NCI-H1105 treated with DMSO at 0.1 percent for 48 hours (cell line): Measurements from ENCODE around the gene CASK.

Experiments used
- DNase-seq: peaks from one replicate; lab custom pipeline; 2025; lab: John Stamatoyannopoulos, UW

Gene CASK

GRCh38 chrX:41923211-41923977 is at the start of gene CASK:
Gene CASK (minus strand): TSS chrX:41923554. CDS start chrX:41922988, 566 bp downstream.
- peak; percentile 83 for DNase-seq

DNA sequence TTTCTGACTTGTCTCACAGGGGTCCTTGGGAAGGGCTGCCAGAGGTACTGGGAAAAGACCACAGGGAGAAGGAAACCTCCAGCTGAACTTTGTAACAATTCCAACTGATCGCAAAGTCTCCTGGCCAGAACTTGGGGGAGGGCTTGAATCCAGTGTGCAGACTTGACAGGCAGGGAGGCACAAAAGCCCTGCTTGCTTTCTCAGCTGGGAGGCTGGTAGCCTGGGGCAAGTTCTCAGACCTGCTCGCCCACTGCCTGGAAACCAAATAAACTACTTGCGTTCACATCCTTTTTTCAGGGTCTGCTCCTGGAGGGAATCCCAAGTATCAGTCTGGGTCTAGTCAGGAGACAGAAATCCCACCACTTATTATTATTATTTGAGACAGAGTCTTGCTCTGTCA is 48.0 kb upstream of the CASK start:
- no peak for DNase-seq

GRCh38 chrX:41970419-41970818 is 47.1 kb upstream of the CASK start:
- DNase-seq: no peak

DNA sequence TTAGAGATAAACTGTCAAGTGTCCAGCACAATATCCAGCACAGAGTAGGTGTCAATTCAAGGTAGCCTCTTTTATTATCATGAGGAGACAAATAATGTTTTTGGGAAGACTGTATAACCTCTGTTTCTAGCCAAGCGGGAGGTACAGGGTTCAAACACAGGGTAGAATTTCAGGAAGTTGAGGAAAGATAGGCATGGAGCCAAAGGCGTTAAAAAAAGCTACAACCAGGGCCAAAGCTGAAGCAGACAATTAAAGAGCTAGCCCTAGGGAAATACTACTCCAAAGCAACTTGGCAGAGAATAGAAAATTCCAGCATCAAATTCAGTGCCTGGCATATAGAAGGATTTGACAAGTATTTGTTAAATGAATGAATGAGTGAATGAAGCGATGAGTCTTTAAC is 40.0 kb upstream of the CASK start:
- no peak for DNase-seq

- no peak for DNase-seq
Measured at GRCh38 chrX:41960142-41960541, 36.8 kb upstream of the CASK start.

DNA sequence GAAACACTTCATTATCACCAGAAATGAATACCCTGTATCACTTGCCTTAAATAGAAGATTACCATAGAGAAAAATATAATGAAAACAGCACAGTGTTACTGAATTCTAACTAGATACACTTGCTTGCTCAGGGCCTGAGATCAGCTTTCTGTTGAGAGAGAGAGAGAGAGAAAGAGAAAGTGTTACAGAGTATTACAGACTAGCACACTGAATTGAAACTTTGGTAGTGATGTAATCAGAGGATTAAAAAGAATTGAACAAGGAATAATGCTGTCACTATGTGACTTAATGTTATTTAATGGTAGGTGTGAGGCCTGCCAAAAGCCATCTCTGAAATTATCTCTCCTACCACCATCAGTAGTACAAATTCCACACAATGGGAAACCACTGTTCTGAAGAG is 35.5 kb upstream of the CASK start:
- no peak for DNase-seq

DNA sequence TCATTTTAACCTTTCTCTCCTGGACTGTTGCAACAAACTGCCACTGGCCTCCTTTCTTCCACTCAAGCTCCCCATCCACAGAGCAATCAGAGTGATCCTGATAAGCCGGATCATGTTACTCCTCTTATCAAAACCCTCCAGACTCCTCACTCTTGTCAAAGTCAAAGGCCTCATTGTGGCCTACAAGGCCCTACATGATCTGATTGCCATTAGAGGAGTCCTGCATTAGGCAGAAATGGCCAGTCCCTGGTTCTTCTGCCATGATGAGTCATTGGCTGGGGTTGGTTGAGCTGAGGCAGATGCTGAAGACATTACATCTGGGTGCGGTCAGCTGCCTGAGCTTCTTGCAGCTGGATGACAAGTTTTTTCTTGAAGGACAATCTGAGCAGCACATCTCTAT is 32.7 kb upstream of the CASK start:
- DNase-seq: no peak

DNA sequence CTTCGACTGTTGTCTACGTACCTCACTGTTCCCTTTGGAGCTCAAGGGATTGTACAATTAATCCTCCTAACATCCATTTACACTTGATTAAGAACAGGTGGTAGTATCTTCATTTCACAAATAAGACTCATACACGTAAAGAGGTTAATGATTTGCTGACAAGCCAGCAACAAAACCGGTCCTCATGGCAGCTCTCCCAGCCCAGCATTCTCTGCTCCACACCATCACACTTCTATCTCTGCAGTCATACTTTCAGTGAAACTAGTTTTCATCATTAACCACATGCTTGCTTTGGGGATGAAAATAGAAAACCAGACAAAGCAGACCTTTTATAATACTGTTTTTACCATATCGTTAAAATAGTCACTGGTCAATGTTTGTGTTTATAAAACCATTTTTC is 28.7 kb upstream of the CASK start:
- DNase-seq: no peak

DNA sequence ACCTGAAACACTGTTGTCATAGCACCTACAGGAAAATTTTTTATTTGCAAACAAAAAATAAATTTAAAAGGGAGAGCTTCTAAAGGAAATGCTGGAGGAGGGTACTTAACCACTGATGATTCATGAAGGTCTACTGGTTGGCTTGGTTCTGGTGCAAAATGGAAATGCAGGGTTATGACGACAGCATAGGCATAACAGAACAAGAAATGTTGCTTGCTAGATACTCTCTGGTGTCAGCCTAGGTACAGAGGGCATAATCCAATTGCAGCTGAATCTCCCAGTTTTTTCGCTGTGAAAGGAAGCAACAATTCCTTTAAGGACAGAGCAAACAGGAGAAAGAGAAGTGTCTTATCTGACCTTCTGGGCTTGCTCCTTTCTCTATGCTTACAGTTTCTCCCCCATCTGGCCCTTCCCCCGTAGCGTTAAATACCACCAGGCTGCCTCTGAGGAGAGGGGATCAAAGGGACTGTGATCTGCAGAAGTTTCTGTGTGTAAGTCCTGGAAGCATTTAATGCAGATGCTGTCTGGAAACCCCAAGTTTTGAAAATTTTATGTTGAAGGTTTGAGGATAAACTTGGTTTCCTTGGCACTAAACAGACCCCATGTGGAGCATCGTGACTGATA is 23.7 kb upstream of the CASK start:
- DNase-seq: no peak

DNA sequence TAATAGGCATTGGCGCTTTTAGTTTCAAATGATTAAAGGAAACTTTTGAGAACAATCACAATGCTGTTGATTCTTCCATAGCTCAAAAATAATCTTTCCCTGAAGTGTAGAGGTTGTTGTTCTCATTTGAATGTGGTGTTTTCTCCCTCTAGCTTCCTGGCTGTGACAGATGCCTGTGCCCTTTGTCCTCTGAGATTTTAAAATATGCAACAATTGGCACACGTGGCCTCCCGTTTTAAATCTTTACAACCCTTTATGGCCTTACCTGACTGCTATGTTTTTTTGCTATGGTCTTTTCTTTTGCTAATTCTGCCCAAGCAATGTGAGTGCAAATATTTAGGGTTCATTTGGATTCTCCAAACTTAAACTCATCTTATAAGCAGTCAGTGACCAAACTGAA is 22.9 kb upstream of the CASK start:
- no peak for DNase-seq

DNA sequence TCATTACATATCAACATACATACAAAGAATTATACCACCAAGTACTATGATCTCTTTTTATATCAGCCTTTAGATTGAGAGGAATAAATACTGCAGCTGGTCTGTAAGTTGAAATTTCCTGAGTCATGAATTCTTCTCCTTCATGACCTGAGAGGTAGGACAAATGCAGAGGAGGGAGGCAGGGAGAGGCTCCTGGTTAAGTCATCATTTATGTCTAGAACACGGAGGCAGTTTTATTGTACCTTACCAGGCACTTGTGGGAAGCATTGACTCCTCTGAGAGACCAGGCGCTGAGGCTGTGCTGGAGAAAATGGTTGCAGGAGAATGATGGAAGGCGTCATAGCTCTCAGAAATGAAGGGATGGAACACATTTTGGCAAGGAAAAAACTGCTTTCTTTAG is 12.5 kb upstream of the CASK start:
- no peak for DNase-seq

DNA sequence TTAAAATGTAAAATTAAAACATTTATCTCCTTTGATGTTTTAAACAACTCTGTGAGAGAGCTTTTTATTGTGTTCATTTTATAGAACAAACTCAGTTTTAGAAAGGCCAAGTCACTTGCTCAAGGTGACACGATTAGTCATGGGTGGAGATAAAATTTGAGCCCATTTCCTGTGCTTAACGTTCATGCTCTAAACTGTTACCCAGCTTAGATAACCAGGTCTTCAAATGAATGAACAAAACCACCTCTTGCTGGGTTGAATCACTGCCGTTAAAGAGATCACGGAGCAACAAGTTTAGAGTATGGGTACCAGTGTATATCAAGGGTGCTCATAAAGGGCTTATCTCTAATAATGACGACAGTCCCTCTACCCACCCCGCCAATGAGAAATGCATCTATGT is 10.2 kb upstream of the CASK start:
- no peak for DNase-seq

DNA sequence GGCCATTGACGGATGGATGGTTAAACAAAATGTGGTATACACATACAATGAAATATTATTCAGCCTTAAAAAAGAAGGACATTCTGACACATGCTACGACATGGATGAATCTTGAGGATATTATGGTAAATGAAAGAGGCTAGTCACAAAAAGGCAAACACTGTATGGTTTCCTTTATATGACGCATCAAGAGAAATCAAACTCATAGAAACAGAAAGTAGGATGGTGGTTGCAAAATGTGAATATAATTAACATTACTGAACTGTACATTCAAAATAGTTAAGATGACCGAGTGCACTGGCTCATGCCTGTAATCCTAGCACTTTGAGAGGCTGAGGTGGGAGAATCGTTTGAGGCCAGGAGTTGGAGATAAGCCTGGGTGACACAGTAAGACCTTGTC is 9.5 kb upstream of the CASK start:
- no peak for DNase-seq

DNA sequence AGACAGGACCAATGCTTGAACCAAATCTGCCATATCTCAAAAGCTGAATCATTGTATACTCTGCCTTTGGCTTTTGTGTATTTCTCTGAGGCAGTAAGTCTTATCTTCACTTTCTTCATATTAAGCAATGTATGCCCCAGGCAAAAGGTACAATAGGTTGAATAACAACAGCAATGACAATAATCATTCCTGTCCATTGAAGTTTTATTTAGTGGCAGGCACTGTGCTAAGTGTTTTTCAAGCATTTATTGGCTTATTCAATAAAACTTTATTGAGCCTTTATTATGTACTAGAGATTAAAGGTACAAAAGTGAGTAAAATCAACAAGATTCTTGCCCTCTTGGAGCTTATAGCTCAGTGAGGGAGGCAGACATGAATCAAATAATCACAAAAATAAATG is 8.2 kb upstream of the CASK start:
- DNase-seq: no peak

DNA sequence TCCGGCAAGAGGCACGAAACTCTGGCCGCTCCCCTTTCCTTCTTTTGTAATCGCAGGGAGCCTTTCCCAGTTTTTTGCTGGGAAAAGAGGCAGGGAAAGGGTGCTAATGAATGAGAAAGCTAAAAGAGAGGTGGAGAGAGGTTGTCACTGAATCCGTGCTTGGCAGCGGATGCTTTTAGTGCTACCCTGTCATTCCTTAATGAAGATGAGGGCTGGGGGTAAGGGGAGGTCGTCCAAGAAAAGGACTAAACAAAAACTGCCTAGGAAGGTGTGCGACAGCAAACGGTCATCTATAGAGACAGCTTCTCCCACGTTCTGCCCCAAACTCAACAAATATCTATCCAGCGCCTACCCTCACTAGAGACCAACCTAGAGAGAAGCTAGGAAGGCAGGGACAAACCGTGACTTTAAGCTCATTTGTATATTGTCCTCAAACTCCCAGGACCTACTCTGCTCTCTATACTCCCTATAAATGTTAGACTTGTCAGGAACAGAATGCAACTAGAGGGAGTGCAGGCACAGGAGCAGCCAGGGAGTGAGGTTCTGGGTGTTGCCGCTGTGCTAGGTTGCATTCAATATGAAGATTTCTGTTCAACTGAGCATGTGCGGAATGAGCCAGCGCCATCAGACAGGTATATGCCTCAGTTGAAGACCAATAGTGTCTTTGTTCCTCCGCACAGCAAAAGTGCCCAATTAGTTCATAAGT is 777 bp upstream of the CASK start:
- DNase-seq: peak; percentile 57

DNA sequence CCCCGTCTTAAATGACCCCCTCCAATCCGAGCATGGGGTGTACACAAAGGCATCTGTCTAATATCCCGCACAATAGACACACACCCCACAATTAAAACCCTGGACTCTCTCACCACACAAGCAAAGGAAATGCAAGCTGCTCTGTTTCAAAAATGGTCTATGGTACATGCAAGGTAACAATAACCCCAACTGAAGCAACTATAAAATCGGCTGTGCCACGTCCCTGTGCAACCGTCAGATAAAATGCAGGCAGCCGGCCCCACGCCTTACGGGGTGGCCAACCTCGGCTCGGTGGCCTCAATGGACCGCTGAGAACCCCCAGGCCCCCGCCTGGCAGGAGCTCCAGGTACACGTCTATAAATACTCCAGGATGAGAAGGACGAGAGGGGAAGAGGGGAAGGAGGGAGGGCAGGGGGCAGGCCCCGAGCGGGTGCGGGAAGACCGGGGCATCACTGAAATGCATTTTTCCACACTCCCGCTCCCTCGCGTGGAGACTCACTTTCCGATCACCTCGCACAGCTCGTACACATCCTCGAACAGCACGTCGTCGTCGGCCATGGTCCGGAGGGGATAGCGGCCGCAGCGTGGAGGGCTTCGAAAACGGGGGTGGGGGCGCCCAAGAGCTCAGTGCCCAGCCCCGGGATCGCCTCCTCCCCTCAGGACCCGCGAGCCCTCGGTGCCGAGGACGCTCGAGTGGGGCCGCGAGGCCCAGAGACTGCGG is 763 bp downstream of the CASK start:
- peak; percentile 15 for DNase-seq

GRCh38 chrX:41921492-41922430 is 1.6 kb downstream of the CASK start:
- peak; percentile 2 for DNase-seq

DNA sequence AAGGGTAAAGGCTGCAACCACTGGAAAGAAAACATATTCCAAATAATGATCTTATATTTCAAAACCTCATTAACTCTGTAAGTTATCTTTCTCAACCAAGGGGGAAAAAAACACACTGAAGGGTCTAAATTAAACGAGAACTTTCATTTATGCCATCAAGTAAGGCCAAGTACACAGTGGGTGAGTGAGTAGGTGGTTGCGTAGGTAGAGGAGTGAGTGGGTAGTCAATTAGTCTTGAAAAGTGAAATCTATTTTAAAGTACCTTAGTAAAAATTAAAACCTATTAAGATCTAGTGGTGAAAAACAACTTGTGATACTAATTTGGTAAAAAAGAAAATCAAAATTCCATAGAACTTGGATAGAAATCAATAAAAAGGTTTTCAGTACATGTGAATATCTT is 3.5 kb downstream of the CASK start:
- no peak for DNase-seq

- no peak for DNase-seq
Measured at GRCh38 chrX:41917517-41917916, 5.8 kb downstream of the CASK start.

- DNase-seq: no peak
Measured at GRCh38 chrX:41913476-41913875, 9.9 kb downstream of the CASK start.

DNA sequence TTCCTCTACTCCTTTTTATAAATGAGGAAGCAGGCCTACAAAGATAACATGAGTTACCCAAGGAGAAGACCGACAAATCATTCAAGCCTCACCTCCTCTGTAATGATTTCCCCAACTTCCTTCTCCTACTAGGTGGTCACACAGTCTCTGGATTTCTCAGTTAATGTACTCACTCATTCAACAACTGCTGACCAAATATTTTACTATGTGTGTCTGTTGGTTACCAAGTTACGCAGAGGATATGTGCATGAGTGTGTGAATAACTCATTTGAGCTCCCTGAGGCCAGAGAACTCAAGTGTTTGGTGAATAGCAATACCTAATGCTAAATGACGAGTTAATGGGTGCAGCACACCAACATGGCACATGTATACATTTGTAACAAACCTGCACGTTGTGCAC is 10.4 kb downstream of the CASK start:
- DNase-seq: no peak

- DNase-seq: no peak
Measured at GRCh38 chrX:41909068-41909467, 14.3 kb downstream of the CASK start.
